HG03095 (cell line): Measurements from ENCODE around the gene RAET1E.
"Not testable (repeated sequence)": the region's sequence is repeated elsewhere in the genome, so short reads cannot be mapped to it uniquely, and the experiment has no call there.

ENCODE experiments used
- ATAC-seq: cut with Tn5 transposase; IDR thresholded peaks from one replicate; pipeline ENCODE4 v1.9.1; 2021; ENCODE audit warnings: moderate library complexity; ENCODE audit not compliant: unreplicated experiment

Gene RAET1E

GRCh38 chr6:149929422-149929821 is 31.5 kb upstream of the RAET1E start:
- ATAC-seq = no peak

- ATAC-seq = not testable (repeated sequence)
Observed at GRCh38 chr6:149927025-149927424, 29.1 kb upstream of the RAET1E start.

- no peak for ATAC-seq
Observed at GRCh38 chr6:149925974-149926777, 28.3 kb upstream of the RAET1E start.

- ATAC-seq = no peak
Observed at GRCh38 chr6:149925253-149925973, 27.5 kb upstream of the RAET1E start.

GRCh38 chr6:149924933-149925252 is 27.0 kb upstream of the RAET1E start:
- ATAC-seq = no peak

GRCh38 chr6:149924206-149924932 is 26.5 kb upstream of the RAET1E start:
- no peak for ATAC-seq

GRCh38 chr6:149923327-149923986 is 25.5 kb upstream of the RAET1E start:
- no peak for ATAC-seq

- no peak for ATAC-seq
Observed at GRCh38 chr6:149922642-149923326, 24.9 kb upstream of the RAET1E start, which contains the start of gene RAET1G. TSS of gene RAET1G (minus strand) at chr6:149923121. CDS start at chr6:149923010, 111 bp downstream.

GRCh38 chr6:149922091-149922490 is 24.2 kb upstream of the RAET1E start:
- not testable (repeated sequence) for ATAC-seq

- ATAC-seq = no peak
Observed at GRCh38 chr6:149921361-149921760, 23.4 kb upstream of the RAET1E start.

GRCh38 chr6:149919834-149920225 is 21.9 kb upstream of the RAET1E start:
- no peak for ATAC-seq

GRCh38 chr6:149919126-149919833 is 21.4 kb upstream of the RAET1E start:
- not testable (repeated sequence) for ATAC-seq

- no peak for ATAC-seq
Observed at GRCh38 chr6:149918151-149918905, 20.4 kb upstream of the RAET1E start.

GRCh38 chr6:149917679-149918078 is 19.8 kb upstream of the RAET1E start:
- ATAC-seq = no peak

GRCh38 chr6:149915970-149916865 is 18.3 kb upstream of the RAET1E start:
- no peak for ATAC-seq

- ATAC-seq = no peak
Observed at GRCh38 chr6:149913540-149914240, 15.8 kb upstream of the RAET1E start.

GRCh38 chr6:149913085-149913484 is 15.2 kb upstream of the RAET1E start:
- ATAC-seq = no peak

GRCh38 chr6:149912680-149913079 is 14.8 kb upstream of the RAET1E start:
- not testable (repeated sequence) for ATAC-seq
